PC-3 (cell line): Measurements from ENCODE around the gene ZNF497. TPM values are rescaled to one million over a fixed set of nuclear protein-coding genes. Genes with fewer than 3 reads are reported as not detected.
A peak's percentile ranks its signal among the peaks of the same experiment; 100 is the strongest.

Experiments used
- ATAC-seq: fragments of 200-7000 bp; cut with Tn5 transposase; 2 replicates; pipeline ENCODE4 v1.9.1; 2020; ENCODE audit warnings: mild to moderate bottlenecking, moderate library complexity
- BruUV-seq: library from RNA; stranded (reverse); fragments of 400-500 nt; replicated peaks from 2 replicates; lab custom pipeline; 2021; lab: Mats Ljungman, UMichigan
- CTCF ChIA-PET: fragments of 300-600 bp; sonication (Branson Sonifier 250); formaldehyde crosslinking; loops from one replicate; lab custom pipeline; 2022; ENCODE audit warnings: antibody characterized with exemption; lab: Charles Lee
- POLR2A ChIA-PET: fragments of 300-600 bp; sonication (Branson Sonifier 250); formaldehyde crosslinking; loops from one replicate; lab custom pipeline; 2022; ENCODE audit warnings: antibody characterized with exemption; ENCODE audit not compliant: unreplicated experiment; lab: Charles Lee
- DNase-seq: peaks from one replicate; pipeline ENCODE4 v3.0.0-alpha.2; 2015
- H2AFZ ChIP-seq: fragments of 300-600 bp; sonication (generic); 2 replicates; pipeline ENCODE4 v1.6.0; 2016; ENCODE audit warnings: antibody characterized with exemption, low read length
- H3F3A ChIP-seq: fragments of 300-600 bp; sonication (generic); one replicate; pipeline ENCODE4 v1.6.0; 2017; ENCODE audit warnings: antibody characterized with exemption, low read length, control low read depth, mild to moderate bottlenecking; ENCODE audit not compliant: unreplicated experiment
- H3K27ac ChIP-seq: fragments of 300-600 bp; sonication (generic); 2 replicates; pipeline ENCODE4 v1.5.1; 2016; ENCODE audit warnings: mild to moderate bottlenecking, low read length
- H3K27me3 ChIP-seq: fragments of 300-600 bp; sonication (generic); 2 replicates; pipeline ENCODE4 v1.6.1; 2016; ENCODE audit warnings: low read length, mixed read lengths
- H3K36me3 ChIP-seq: fragments of 300-600 bp; sonication (generic); 2 replicates; pipeline ENCODE4 v1.6.1; 2016; ENCODE audit warnings: low read depth, mixed run types, low read length, mixed read lengths
- H3K4me1 ChIP-seq: fragments of 300-600 bp; sonication (generic); 2 replicates; pipeline ENCODE4 v1.5.1; 2016; ENCODE audit warnings: low read length; ENCODE audit not compliant: insufficient read depth
- H3K4me2 ChIP-seq: fragments of 300-600 bp; sonication (generic); 2 replicates; pipeline ENCODE4 v1.6.0; 2016; ENCODE audit warnings: low read length
- H3K4me3 ChIP-seq: fragments of 300-600 bp; sonication (generic); 2 replicates; pipeline ENCODE4 v1.5.1; 2016; ENCODE audit warnings: mild to moderate bottlenecking, low read length, mixed read lengths
- H3K79me2 ChIP-seq: fragments of 300-600 bp; sonication (generic); 2 replicates; pipeline ENCODE4 v1.6.1; 2017; ENCODE audit warnings: low read length, mixed read lengths
- H3K9ac ChIP-seq: fragments of 300-600 bp; sonication (generic); 2 replicates; pipeline ENCODE4 v1.6.0; 2016; ENCODE audit warnings: mild to moderate bottlenecking, low read length
- H3K9me2 ChIP-seq: fragments of 300-600 bp; sonication (generic); replicated peaks from 2 replicates; pipeline ENCODE4 v1.6.1; 2016; ENCODE audit warnings: mixed run types, low read length, mixed read lengths
- H3K9me3 ChIP-seq: fragments of 300-600 bp; sonication (generic); 2 replicates; pipeline ENCODE4 v1.6.1; 2016; ENCODE audit warnings: low read length, mixed read lengths
- H4K20me1 ChIP-seq: fragments of 300-600 bp; sonication (generic); 2 replicates; pipeline ENCODE4 v1.6.1; 2016; ENCODE audit warnings: low read length, mixed read lengths
- CTCF ChIP-seq: fragments of 300-600 bp; sonication (generic); conservative IDR thresholded peaks from 2 replicates; pipeline ENCODE4 v1.5.1; 2017; ENCODE audit warnings: antibody characterized with exemption, low read depth, mild to moderate bottlenecking, low read length
- EZH2 ChIP-seq: fragments of 300-600 bp; sonication (generic); IDR thresholded peaks from one replicate; pipeline ENCODE4 v1.6.1; 2017; ENCODE audit warnings: antibody characterized with exemption, mild to moderate bottlenecking, low read length; ENCODE audit not compliant: unreplicated experiment
- EZH2phosphoT487 ChIP-seq: fragments of 300-600 bp; sonication (generic); IDR thresholded peaks from 2 replicates; pipeline ENCODE4 v1.6.1; 2018; ENCODE audit warnings: mild to moderate bottlenecking, antibody characterized with exemption, low read length, borderline replicate concordance
- intact Hi-C: fragments of 100-400 bp; cut with micrococcal nuclease; formaldehyde crosslinking; loops from 2 replicates; pipeline ENCODE4 v1.9.0; 2023
- total RNA-seq: library from RNA; depleted of rRNA; stranded (reverse); fragments of >200 nt; gene quantifications from 2 replicates; pipeline ENCODE4 v1.2.3, GENCODE V29; 2014

The ZNF497 gene
- total RNA-seq, 1 experiment from 2014 or later: 2.2 TPM

DNA sequence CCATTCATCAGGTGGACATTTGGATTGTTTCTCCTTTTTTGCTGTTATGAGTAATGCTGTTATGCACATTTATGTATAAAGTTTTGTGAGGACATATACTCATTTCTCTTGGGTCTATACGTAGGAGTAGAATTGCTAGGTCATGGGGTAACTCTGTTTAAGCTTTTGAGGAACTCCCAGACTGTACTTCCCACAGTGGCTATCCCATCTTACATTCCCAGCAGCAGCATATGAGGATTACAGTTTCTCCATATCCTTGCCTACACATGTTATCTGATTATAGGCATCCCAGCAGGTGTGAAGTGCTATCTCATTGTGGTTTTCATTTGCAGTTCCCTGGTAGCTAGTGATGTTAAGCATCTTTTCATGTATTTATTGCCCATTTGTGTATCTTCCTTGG lies 29.9 kb downstream of the ZNF497 start:
- Histone ChIP-seq H3K79me2 (peaks cover 21% of the 10 kb centered on the region), H3K27me3 (no peaks in the 10 kb centered on the region), H3K4me3 (no peak overlapping the region), H3K27ac (no peak overlapping the region), H3K9me3 (no peaks in the 10 kb centered on the region), H3K4me1 (peaks cover 19% of the 10 kb centered on the region), H3F3A (no peaks in the 10 kb centered on the region), H3K36me3 (peaks cover 16% of the 10 kb centered on the region), H3K4me2 (no peak overlapping the region), H3K9ac (no peak overlapping the region), H3K9me2 (no peaks in the 10 kb centered on the region), H4K20me1 (no peaks in the 10 kb centered on the region), H2AFZ (no peak overlapping the region)
- POLR2A ChIA-PET: no interaction called here
- no peak for DNase-seq
- TF ChIP-seq CTCF: no peak
- no peak for TF ChIP-seq EZH2phosphoT487
- no peak for TF ChIP-seq EZH2
- CTCF ChIA-PET: no interaction called here
- no TSS peak for BruUV-seq
- intact Hi-C loops: no loop called here
- no peak for ATAC-seq

DNA sequence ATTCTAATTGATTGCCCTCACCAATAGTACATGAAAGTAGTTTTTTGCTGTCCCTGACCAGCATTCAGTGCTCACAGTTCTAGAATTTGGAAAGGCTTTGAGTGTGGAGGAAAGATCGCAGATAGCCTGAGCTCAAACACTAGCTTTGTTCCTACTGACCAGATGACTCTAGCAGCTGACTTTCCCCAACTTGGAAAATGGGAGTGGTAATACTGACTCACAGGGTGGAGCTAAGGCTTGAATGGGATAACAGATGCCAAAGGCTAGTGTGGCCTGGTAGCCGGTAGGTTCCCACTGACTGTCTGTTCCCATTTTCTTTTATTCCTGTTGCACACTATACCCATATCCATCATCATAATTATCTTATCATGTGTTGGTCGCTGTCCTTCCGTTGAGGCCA lies 32.1 kb downstream of the ZNF497 start:
- H3K9me2 ChIP-seq: no peaks in the 10 kb centered on the region
- H3K27me3 ChIP-seq: no peaks in the 10 kb centered on the region
- no TSS peak for BruUV-seq
- H3K4me1 ChIP-seq: peaks cover 21% of the 10 kb centered on the region
- H3F3A ChIP-seq: no peaks in the 10 kb centered on the region
- ChIA-PET CTCF (no interaction called here), POLR2A (interaction anchor here (0.5 to 1.1 kb wide), 4 partner anchors 9 to 164 kb away, joined by 3 to 7 read pairs (median 6); partner anchors contain the start of gene ZNF497)
- peaks cover 37% of the 10 kb centered on the region for H3K79me2 ChIP-seq
- no peak overlapping the region for H3K4me3 ChIP-seq
- intact Hi-C loops: no loop called here
- peak overlapping the region; percentile 21 for H3K4me2 ChIP-seq
- peaks cover under 1% of the 10 kb centered on the region; the same call in 1 of the 2 replicates for H4K20me1 ChIP-seq
- H3K9me3 ChIP-seq: no peaks in the 10 kb centered on the region
- no peak overlapping the region for H3K9ac ChIP-seq
- H3K27ac ChIP-seq: peak overlapping the region; percentile 19
- DNase-seq: peak; percentile 88
- H2AFZ ChIP-seq: no peak overlapping the region
- peak; percentile 13 for ATAC-seq
- no peaks in the 10 kb centered on the region for H3K36me3 ChIP-seq
- TF ChIP-seq CTCF (no peak), EZH2phosphoT487 (no peak), EZH2 (no peak)

DNA sequence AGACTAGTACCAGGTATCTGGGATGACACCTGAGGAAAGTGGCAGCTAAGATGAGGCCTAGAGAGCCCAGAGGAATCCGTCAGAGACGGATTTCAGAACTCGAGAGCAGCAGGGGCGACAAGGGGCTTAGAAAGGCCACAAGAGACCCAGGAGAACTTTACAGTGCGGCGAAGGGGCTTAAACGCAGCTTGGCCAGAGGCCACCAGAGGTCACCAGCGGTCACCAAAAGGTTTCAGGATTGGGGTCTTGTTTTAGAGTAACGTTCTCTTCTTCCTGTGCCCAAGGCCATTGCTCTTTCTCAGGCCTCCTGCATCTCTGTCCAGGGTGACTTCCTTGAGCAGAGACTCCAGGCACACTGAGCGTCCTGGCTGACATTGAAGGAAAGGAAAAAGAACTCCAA lies 33.6 kb downstream of the ZNF497 start:
- no peaks in the 10 kb centered on the region for H3F3A ChIP-seq
- POLR2A ChIA-PET: no interaction called here
- no peak overlapping the region for H3K27ac ChIP-seq
- intact Hi-C loops: loop anchor here (5.0 kb wide), 1 partner anchor 73 kb away; no protein-coding TSS in a partner anchor
- no peak for TF ChIP-seq EZH2phosphoT487
- peak; percentile 60 for TF ChIP-seq CTCF
- no peak for TF ChIP-seq EZH2
- H3K4me3 ChIP-seq: no peak overlapping the region
- no peak for ATAC-seq
- no TSS peak for BruUV-seq
- H3K9me3 ChIP-seq: no peaks in the 10 kb centered on the region
- peak overlapping the region; percentile 94 for H3K4me2 ChIP-seq
- no peaks in the 10 kb centered on the region for H3K9me2 ChIP-seq
- peaks cover 51% of the 10 kb centered on the region for H3K79me2 ChIP-seq
- H2AFZ ChIP-seq: no peak overlapping the region
- no peaks in the 10 kb centered on the region for H3K27me3 ChIP-seq
- DNase-seq: peak; percentile 23
- H3K36me3 ChIP-seq: no peaks in the 10 kb centered on the region
- H3K4me1 ChIP-seq: peaks cover 26% of the 10 kb centered on the region
- H3K9ac ChIP-seq: no peak overlapping the region
- H4K20me1 ChIP-seq: peaks cover 5% of the 10 kb centered on the region; the same call in 1 of the 2 replicates
- CTCF ChIA-PET: no interaction called here
